GM18861 (cell line): ENCODE data around the gene NUFIP2.
"Not testable (repeated sequence)": the region's sequence is repeated elsewhere in the genome, so short reads cannot be mapped to it uniquely, and the experiment has no call there.

ENCODE experiments used
- ATAC-seq: cut with Tn5 transposase; IDR thresholded peaks from one replicate; pipeline ENCODE4 v1.9.1; 2021; ENCODE audit not compliant: unreplicated experiment

The NUFIP2 gene

GRCh38 chr17:29279397-29280070 lies 14.4 kb downstream of the NUFIP2 start:
- ATAC-seq: no peak

- ATAC-seq: no peak
These were observed 15.3 kb downstream of the NUFIP2 start for GRCh38 chr17:29278692-29279091.

GRCh38 chr17:29273924-29274323 lies 20.0 kb downstream of the NUFIP2 start:
- no peak for ATAC-seq

- ATAC-seq: not testable (repeated sequence)
These were observed 22.0 kb downstream of the NUFIP2 start for GRCh38 chr17:29271980-29272379.

- ATAC-seq: no peak
These were observed 30.0 kb downstream of the NUFIP2 start for GRCh38 chr17:29263916-29264315.

GRCh38 chr17:29257756-29258155 lies 36.2 kb downstream of the NUFIP2 start:
- no peak for ATAC-seq

- ATAC-seq: no peak
These were observed 37.0 kb downstream of the NUFIP2 start for GRCh38 chr17:29256735-29257466.

- ATAC-seq: no peak
These were observed 37.9 kb downstream of the NUFIP2 start for GRCh38 chr17:29255926-29256522.

GRCh38 chr17:29253037-29253436 lies 40.9 kb downstream of the NUFIP2 start:
- no peak for ATAC-seq

- ATAC-seq: no peak
These were observed 41.7 kb downstream of the NUFIP2 start for GRCh38 chr17:29252101-29252791.

- no peak for ATAC-seq
These were observed 42.8 kb downstream of the NUFIP2 start for GRCh38 chr17:29251184-29251583.

GRCh38 chr17:29250666-29251065 lies 43.3 kb downstream of the NUFIP2 start:
- no peak for ATAC-seq

- no peak for ATAC-seq
These were observed 45.1 kb downstream of the NUFIP2 start for GRCh38 chr17:29248845-29249244.

GRCh38 chr17:29247219-29247618 lies 46.7 kb downstream of the NUFIP2 start:
- no peak for ATAC-seq

- no peak for ATAC-seq
These were observed 47.3 kb downstream of the NUFIP2 start, which contains the start of gene CRYBA1 for GRCh38 chr17:29246628-29247027. TSS of gene CRYBA1 (plus strand) at chr17:29246859. CDS start at chr17:29246864, 5 bp downstream.

GRCh38 chr17:29245401-29245800 lies 48.5 kb downstream of the NUFIP2 start:
- ATAC-seq: no peak

- ATAC-seq: no peak
These were observed 50.2 kb downstream of the NUFIP2 start for GRCh38 chr17:29243792-29244191.

- no peak for ATAC-seq
These were observed 51.2 kb downstream of the NUFIP2 start for GRCh38 chr17:29242790-29243189.

GRCh38 chr17:29242051-29242450 lies 51.9 kb downstream of the NUFIP2 start:
- ATAC-seq: no peak

GRCh38 chr17:29240968-29241963 lies 52.7 kb downstream of the NUFIP2 start:
- ATAC-seq: no peak
